ENCODE measurements around the gene CIDEC. TPM values are rescaled to one million over a fixed set of nuclear protein-coding genes. Genes with fewer than 3 reads are reported as not detected.

CIDEC gene
- total RNA-seq, 1 donor, result not detected

- TF ChIP-seq CTCF (IDR thresholded peaks at IDR 0.05; ENCODE audit: insufficient read depth, low read depth, low read length), result peak; percentile 25
- H3K4me3 ChIP-seq (ENCODE audit: low read depth, low read length), result no peak overlapping the region
- no peak for DNase-seq (ENCODE audit: low read depth)
These were observed 53.1 kb downstream of the CIDEC start for GRCh38 chr3:9826815-9827573.

- H3K4me3 ChIP-seq (ENCODE audit: low read depth, low read length), result no peak overlapping the region
- no peak for TF ChIP-seq CTCF (IDR thresholded peaks at IDR 0.05; ENCODE audit: insufficient read depth, low read depth, low read length)
- no peak for DNase-seq (ENCODE audit: low read depth)
These were observed 54.5 kb downstream of the CIDEC start for GRCh38 chr3:9825451-9826040.

GRCh38 chr3:9820946-9821345, 59.1 kb downstream of the CIDEC start:
- DNase-seq (ENCODE audit: low read depth), result no peak
- H3K4me3 ChIP-seq (ENCODE audit: low read depth, low read length), result no peak overlapping the region
- peak; percentile 47 for TF ChIP-seq CTCF (IDR thresholded peaks at IDR 0.05; ENCODE audit: insufficient read depth, low read depth, low read length)

- no peak for DNase-seq (ENCODE audit: low read depth)
- no peak overlapping the region for H3K4me3 ChIP-seq (ENCODE audit: low read depth, low read length)
- no peak for TF ChIP-seq CTCF (IDR thresholded peaks at IDR 0.05; ENCODE audit: insufficient read depth, low read depth, low read length)
These were observed 59.5 kb downstream of the CIDEC start for GRCh38 chr3:9820543-9820942.

- no peak for DNase-seq (ENCODE audit: low read depth)
- no peak for TF ChIP-seq CTCF (IDR thresholded peaks at IDR 0.05; ENCODE audit: insufficient read depth, low read depth, low read length)
- H3K4me3 ChIP-seq (ENCODE audit: low read depth, low read length), result no peak overlapping the region
These were observed 61.3 kb downstream of the CIDEC start for GRCh38 chr3:9818666-9819335.

GRCh38 chr3:9817436-9817835, 62.6 kb downstream of the CIDEC start:
- no peak for TF ChIP-seq CTCF (IDR thresholded peaks at IDR 0.05; ENCODE audit: insufficient read depth, low read depth, low read length)
- DNase-seq (ENCODE audit: low read depth), result no peak
- no peak overlapping the region for H3K4me3 ChIP-seq (ENCODE audit: low read depth, low read length)

Small RNA genes lying within 50 kb of the gene (small RNA-seq; reads per million reads assigned to genes)
- not detected for gene RNU6-882P

Other genes with a start within 250 kb of the CIDEC start
- 32.4 and 39.9 TPM in 2 replicates for gene MTMR14, start 230.7 kb downstream of the CIDEC start, total RNA-seq
- gene CPNE9, start 176.4 kb downstream of the CIDEC start, total RNA-seq, result not detected in 2 replicates
- 15.5 and 17.3 TPM in 2 replicates for gene BRPF1, start 148.5 kb downstream of the CIDEC start, total RNA-seq
- gene OGG1, start 130.3 kb downstream of the CIDEC start, total RNA-seq, result 19.0 and 32.2 TPM in 2 replicates
- gene CAMK1, start 110.3 kb downstream of the CIDEC start, total RNA-seq, result 27.6 and 30.0 TPM in 2 replicates
- gene TADA3, start 87.8 kb downstream of the CIDEC start, total RNA-seq, result 92.4 and 109 TPM in 2 replicates
- gene ARPC4, start 87.2 kb downstream of the CIDEC start, total RNA-seq, result 216 and 304 TPM in 2 replicates
- gene TTLL3, start 70.0 kb downstream of the CIDEC start, total RNA-seq, result 19.0 and 21.6 TPM in 2 replicates
- gene RPUSD3, start 36.2 kb downstream of the CIDEC start, total RNA-seq, result 28.3 and 31.1 TPM in 2 replicates
- gene JAGN1, start 10.4 kb upstream of the CIDEC start, total RNA-seq, result 15.1 and 24.2 TPM in 2 replicates
- gene IL17RE, start 22.6 kb upstream of the CIDEC start, total RNA-seq, result 0.43 and 0.64 TPM in 2 replicates
- 32.8 and 42.8 TPM in 2 replicates for gene IL17RC, start 36.8 kb upstream of the CIDEC start, total RNA-seq
- 13.2 and 16.0 TPM in 2 replicates for gene CRELD1, start 53.6 kb upstream of the CIDEC start, total RNA-seq
- 3.2 and 3.5 TPM in 2 replicates for gene PRRT3, start 72.2 kb upstream of the CIDEC start, total RNA-seq
- gene EMC3, start 106.6 kb upstream of the CIDEC start, total RNA-seq, result 35.4 and 52.7 TPM in 2 replicates
- gene FANCD2, start 146.2 kb upstream of the CIDEC start, total RNA-seq, result 15.5 and 23.3 TPM in 2 replicates
- not detected in 2 replicates for gene FANCD2OS, start 228.0 kb upstream of the CIDEC start, total RNA-seq
- 77.0 and 126 TPM in 2 replicates for gene BRK1, start 235.4 kb upstream of the CIDEC start, total RNA-seq

All from fibroblast of villous mesenchyme (primary cell).